GM12892 (cell line): Measurements from ENCODE around the gene MRGPRX4.
"Not testable (repeated sequence)": the region's sequence is repeated elsewhere in the genome, so short reads cannot be mapped to it uniquely, and the experiment has no call there.

Experiments
- DNase-seq: peaks from one replicate; pipeline ENCODE4 v3.0.0; 2011; ENCODE audit not compliant: insufficient read length
- FAIRE-seq: peaks from 2 replicates; lab custom pipeline; 2011; peaks lifted over from hg19 to GRCh38; lab: Jason Lieb, UNC
- POLR2A ChIP-seq: IDR thresholded peaks from 2 replicates; pipeline ENCODE4 v1.6.1; 2011; ENCODE audit warnings: low read depth, low read length, control low read depth
- POLR2AphosphoS5 ChIP-seq: IDR thresholded peaks from 2 replicates; pipeline ENCODE4 v1.6.1; 2011; ENCODE audit warnings: low read depth, low read length, control low read depth
- TAF1 ChIP-seq: IDR thresholded peaks from 2 replicates; pipeline ENCODE4 v1.6.1; 2011; ENCODE audit warnings: low read depth, mild to moderate bottlenecking, control low read depth, low read length, borderline replicate concordance

The MRGPRX4 gene

GRCh38 chr11:18173225-18173866 lies 709 bp downstream of the MRGPRX4 start:
- FAIRE-seq (no peak), DNase-seq (no peak)
- no peak for TF ChIP-seq POLR2A
- TF ChIP-seq POLR2AphosphoS5: no peak
- no peak for TF ChIP-seq TAF1

GRCh38 chr11:18188796-18189195 lies 16.2 kb downstream of the MRGPRX4 start:
- no peak for DNase-seq
- FAIRE-seq: no peak
- TF ChIP-seq POLR2A: no peak
- no peak for TF ChIP-seq POLR2AphosphoS5
- TF ChIP-seq TAF1: no peak

- not testable (repeated sequence) for DNase-seq, FAIRE-seq
Observed at GRCh38 chr11:18189476-18190245, 17.0 kb downstream of the MRGPRX4 start.

GRCh38 chr11:18191376-18191775 lies 18.7 kb downstream of the MRGPRX4 start:
- no peak for DNase-seq
- no peak for TF ChIP-seq POLR2A
- no peak for TF ChIP-seq POLR2AphosphoS5
- TF ChIP-seq TAF1: no peak
- FAIRE-seq: no peak

- TF ChIP-seq POLR2AphosphoS5 (no peak), POLR2A (no peak), TAF1 (no peak)
- peak; percentile 56 for FAIRE-seq
- DNase-seq: no peak
Observed at GRCh38 chr11:18193010-18193409, 20.4 kb downstream of the MRGPRX4 start.

- FAIRE-seq: no peak
- TF ChIP-seq POLR2A (no peak), POLR2AphosphoS5 (no peak), TAF1 (no peak)
- DNase-seq: no peak
Observed at GRCh38 chr11:18196532-18196931, 23.9 kb downstream of the MRGPRX4 start.

GRCh38 chr11:18197738-18198137 lies 25.1 kb downstream of the MRGPRX4 start:
- not testable (repeated sequence) for DNase-seq, FAIRE-seq

- FAIRE-seq: peak; percentile 54
- peak; percentile 23 for DNase-seq
- TF ChIP-seq POLR2A: no peak
- no peak for TF ChIP-seq TAF1
- TF ChIP-seq POLR2AphosphoS5: no peak
Observed at GRCh38 chr11:18203723-18204122, 31.1 kb downstream of the MRGPRX4 start.

GRCh38 chr11:18204220-18204619 lies 31.6 kb downstream of the MRGPRX4 start:
- no peak for FAIRE-seq
- TF ChIP-seq POLR2A (no peak), POLR2AphosphoS5 (no peak), TAF1 (no peak)
- DNase-seq: no peak

- FAIRE-seq: no peak
- no peak for DNase-seq
- TF ChIP-seq POLR2AphosphoS5 (no peak), POLR2A (no peak), TAF1 (no peak)
Observed at GRCh38 chr11:18204771-18205170, 32.1 kb downstream of the MRGPRX4 start.

GRCh38 chr11:18209058-18209457 lies 36.4 kb downstream of the MRGPRX4 start:
- FAIRE-seq (no peak), DNase-seq (no peak)
- TF ChIP-seq TAF1 (no peak), POLR2AphosphoS5 (no peak), POLR2A (no peak)

GRCh38 chr11:18221274-18221876 lies 48.7 kb downstream of the MRGPRX4 start:
- TF ChIP-seq POLR2A (no peak), TAF1 (no peak)
- FAIRE-seq: no peak
- DNase-seq: no peak
